WTC11 (cell line): ENCODE data around the gene LIMA1. TPM values are rescaled to one million over a fixed set of nuclear protein-coding genes. Genes with fewer than 3 reads are reported as not detected.

Experiments used
- ATAC-seq: fragments of 200-7000 bp; cut with Tn5 transposase; 2 replicates; pipeline ENCODE4 v1.10.0; 2021; ENCODE audit warnings: mild to moderate bottlenecking, moderate library complexity
- CTCF ChIA-PET: fragments of 300-600 bp; sonication (Branson Sonifier 250); formaldehyde crosslinking; loops from one replicate; lab custom pipeline; 2021; ENCODE audit warnings: antibody characterized with exemption; lab: Charles Lee
- POLR2A ChIA-PET: fragments of 350-600 bp; sonication (Branson Sonifier 250); formaldehyde crosslinking; loops from one replicate; lab custom pipeline; 2021; ENCODE audit warnings: antibody characterized with exemption; lab: Charles Lee
- DNase-seq: peaks from one replicate; pipeline ENCODE4 v3.0.0; 2021; ENCODE audit warnings: low spot score
- H3K27ac Mint-ChIP-seq: 2 replicates; pipeline ENCODE4 v1.8.0; 2021; ENCODE audit warnings: mixed read lengths
- H3K27me3 Mint-ChIP-seq: 2 replicates; pipeline ENCODE4 v1.8.0; 2021; ENCODE audit warnings: low read depth, mild to moderate bottlenecking, moderate library complexity, mixed read lengths
- H3K36me3 Mint-ChIP-seq: 2 replicates; pipeline ENCODE4 v1.8.0; 2021; ENCODE audit warnings: mixed read lengths
- H3K4me1 Mint-ChIP-seq: 2 replicates; pipeline ENCODE4 v1.8.0; 2022; ENCODE audit warnings: mixed read lengths
- H3K4me3 Mint-ChIP-seq: 2 replicates; pipeline ENCODE4 v1.8.0; 2021; ENCODE audit warnings: mild to moderate bottlenecking, moderate library complexity, mixed read lengths
- H3K9me3 Mint-ChIP-seq: 2 replicates; pipeline ENCODE4 v1.8.0; 2021; ENCODE audit warnings: mixed read lengths
- ARID4B ChIP-seq: sonication (generic); formaldehyde crosslinking; IDR thresholded peaks from 2 replicates; pipeline ENCODE4 v1.8.0; 2023; ENCODE audit warnings: missing genetic modification reagents, mild to moderate bottlenecking, borderline replicate concordance
- ELF4 ChIP-seq: sonication (generic); formaldehyde crosslinking; IDR thresholded peaks from 2 replicates; pipeline ENCODE4 v1.8.1; 2022; ENCODE audit warnings: low read depth, mild to moderate bottlenecking, moderate library complexity, missing genetic modification reagents
- EMX1 ChIP-seq: fragments of 250-450 bp; sonication (Bioruptor Pico); IDR thresholded peaks from 2 replicates; pipeline ENCODE4 v1.8.0; 2021; ENCODE audit warnings: mild to moderate bottlenecking
- ESRRA ChIP-seq: sonication (generic); formaldehyde crosslinking; IDR thresholded peaks from 2 replicates; pipeline ENCODE4 v1.8.1; 2022; ENCODE audit warnings: mild to moderate bottlenecking, missing genetic modification reagents, borderline replicate concordance
- ETV6 ChIP-seq: sonication (generic); formaldehyde crosslinking; IDR thresholded peaks from 2 replicates; pipeline ENCODE4 v1.8.1; 2022; ENCODE audit warnings: mild to moderate bottlenecking, missing genetic modification reagents
- FOXJ3 ChIP-seq: sonication (generic); formaldehyde crosslinking; IDR thresholded peaks from 2 replicates; pipeline ENCODE4 v1.9.0; 2021; ENCODE audit warnings: missing genetic modification reagents, mild to moderate bottlenecking, borderline replicate concordance
- GRHL2 ChIP-seq: fragments of 250-450 bp; sonication (Bioruptor Pico); IDR thresholded peaks from 2 replicates; pipeline ENCODE4 v1.8.0; 2022; ENCODE audit warnings: mild to moderate bottlenecking, moderate library complexity; ENCODE audit not compliant: insufficient replicate concordance, severe bottlenecking
- JUN ChIP-seq: sonication (generic); formaldehyde crosslinking; IDR thresholded peaks from 2 replicates; pipeline ENCODE4 v1.8.0; 2023; ENCODE audit warnings: mild to moderate bottlenecking, missing genetic modification reagents
- MAX ChIP-seq: sonication (generic); formaldehyde crosslinking; IDR thresholded peaks from 2 replicates; pipeline ENCODE4 v1.8.0; 2022; ENCODE audit warnings: mild to moderate bottlenecking, missing genetic modification reagents
- SMAD3 ChIP-seq: sonication (generic); formaldehyde crosslinking; IDR thresholded peaks from 2 replicates; pipeline ENCODE4 v1.8.0; 2022; ENCODE audit warnings: missing genetic modification reagents, mild to moderate bottlenecking, borderline replicate concordance
- TEAD1 ChIP-seq: sonication (generic); formaldehyde crosslinking; IDR thresholded peaks from 2 replicates; pipeline ENCODE4 v1.8.0; 2022; ENCODE audit warnings: mild to moderate bottlenecking, missing genetic modification reagents
- USF2 ChIP-seq: sonication (generic); formaldehyde crosslinking; IDR thresholded peaks from 2 replicates; pipeline ENCODE4 v1.8.1; 2023; ENCODE audit warnings: mild to moderate bottlenecking, missing genetic modification reagents, moderate library complexity
- ZBTB21 ChIP-seq: sonication (generic); formaldehyde crosslinking; IDR thresholded peaks from 2 replicates; pipeline ENCODE4 v1.8.1; 2023; ENCODE audit warnings: mild to moderate bottlenecking, missing genetic modification reagents, borderline replicate concordance
- ZNF121 ChIP-seq: sonication (generic); formaldehyde crosslinking; IDR thresholded peaks from 2 replicates; pipeline ENCODE4 v1.8.0; 2023; ENCODE audit warnings: missing genetic modification reagents
- ZSCAN18 ChIP-seq: fragments of 250-450 bp; sonication (Bioruptor Pico); IDR thresholded peaks from 2 replicates; pipeline ENCODE4 v2.1.2; 2022; ENCODE audit warnings: mild to moderate bottlenecking, moderate library complexity
- total RNA-seq: library from RNA; stranded (reverse); gene quantifications from 3 replicates; pipeline ENCODE4 v1.2.3, GENCODE V29; 2021
- TF ChIP-seq, protein P1 (sequence below): sonication (generic); formaldehyde crosslinking; IDR thresholded peaks from 2 replicates; pipeline ENCODE4 v1.8.1; 2023; ENCODE audit warnings: mild to moderate bottlenecking, missing genetic modification reagents
- TF ChIP-seq, protein P2 (sequence below): sonication (generic); formaldehyde crosslinking; IDR thresholded peaks from 2 replicates; pipeline ENCODE4 v1.8.1; 2023; ENCODE audit warnings: mild to moderate bottlenecking, missing genetic modification reagents, moderate library complexity
- TF ChIP-seq, protein P3 (sequence below): sonication (generic); formaldehyde crosslinking; IDR thresholded peaks from 2 replicates; pipeline ENCODE4 v1.8.1; 2023; ENCODE audit warnings: mild to moderate bottlenecking, missing genetic modification reagents
- TF ChIP-seq, protein P4 (sequence below): sonication (generic); formaldehyde crosslinking; IDR thresholded peaks from 2 replicates; pipeline ENCODE4 v1.8.1; 2022; ENCODE audit warnings: mild to moderate bottlenecking, moderate library complexity, missing genetic modification reagents

Gene LIMA1
- total RNA-seq, 1 experiment from 2014 or later, result 41.2 TPM

- TF ChIP-seq, protein P1, sequence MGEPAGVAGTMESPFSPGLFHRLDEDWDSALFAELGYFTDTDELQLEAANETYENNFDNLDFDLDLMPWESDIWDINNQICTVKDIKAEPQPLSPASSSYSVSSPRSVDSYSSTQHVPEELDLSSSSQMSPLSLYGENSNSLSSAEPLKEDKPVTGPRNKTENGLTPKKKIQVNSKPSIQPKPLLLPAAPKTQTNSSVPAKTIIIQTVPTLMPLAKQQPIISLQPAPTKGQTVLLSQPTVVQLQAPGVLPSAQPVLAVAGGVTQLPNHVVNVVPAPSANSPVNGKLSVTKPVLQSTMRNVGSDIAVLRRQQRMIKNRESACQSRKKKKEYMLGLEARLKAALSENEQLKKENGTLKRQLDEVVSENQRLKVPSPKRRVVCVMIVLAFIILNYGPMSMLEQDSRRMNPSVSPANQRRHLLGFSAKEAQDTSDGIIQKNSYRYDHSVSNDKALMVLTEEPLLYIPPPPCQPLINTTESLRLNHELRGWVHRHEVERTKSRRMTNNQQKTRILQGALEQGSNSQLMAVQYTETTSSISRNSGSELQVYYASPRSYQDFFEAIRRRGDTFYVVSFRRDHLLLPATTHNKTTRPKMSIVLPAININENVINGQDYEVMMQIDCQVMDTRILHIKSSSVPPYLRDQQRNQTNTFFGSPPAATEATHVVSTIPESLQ, result no peak
- TF ChIP-seq ESRRA (no peak), ELF4 (no peak), USF2 (CRISPR knock-in tag) (no peak), TEAD1 (no peak)
These were observed 100.9 kb downstream of the LIMA1 start (continued) for GRCh38 chr12:50182461-50182860.

- no peak overlapping the region for H3K27ac Mint-ChIP-seq
- peaks cover 21% of the 10 kb centered on the region for H3K36me3 Mint-ChIP-seq
- no peak overlapping the region for H3K4me3 Mint-ChIP-seq
- H3K27me3 Mint-ChIP-seq, result no peaks in the 10 kb centered on the region
- TF ChIP-seq ETV6 (CRISPR knock-in tag) (no peak), ARID4B (CRISPR knock-in tag) (no peak), EMX1 (CRISPR knock-in tag) (no peak), MAX (no peak), ZBTB21 (CRISPR knock-in tag) (no peak), SMAD3 (CRISPR knock-in tag) (no peak), ZSCAN18 (CRISPR knock-in tag) (no peak), JUN (CRISPR knock-in tag) (no peak), FOXJ3 (CRISPR knock-in tag) (no peak), ZNF121 (CRISPR knock-in tag) (no peak), GRHL2 (CRISPR knock-in tag) (no peak)
- TF ChIP-seq, protein P2, sequence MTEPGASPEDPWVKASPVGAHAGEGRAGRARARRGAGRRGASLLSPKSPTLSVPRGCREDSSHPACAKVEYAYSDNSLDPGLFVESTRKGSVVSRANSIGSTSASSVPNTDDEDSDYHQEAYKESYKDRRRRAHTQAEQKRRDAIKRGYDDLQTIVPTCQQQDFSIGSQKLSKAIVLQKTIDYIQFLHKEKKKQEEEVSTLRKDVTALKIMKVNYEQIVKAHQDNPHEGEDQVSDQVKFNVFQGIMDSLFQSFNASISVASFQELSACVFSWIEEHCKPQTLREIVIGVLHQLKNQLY, result no peak
- TF ChIP-seq, protein P3, sequence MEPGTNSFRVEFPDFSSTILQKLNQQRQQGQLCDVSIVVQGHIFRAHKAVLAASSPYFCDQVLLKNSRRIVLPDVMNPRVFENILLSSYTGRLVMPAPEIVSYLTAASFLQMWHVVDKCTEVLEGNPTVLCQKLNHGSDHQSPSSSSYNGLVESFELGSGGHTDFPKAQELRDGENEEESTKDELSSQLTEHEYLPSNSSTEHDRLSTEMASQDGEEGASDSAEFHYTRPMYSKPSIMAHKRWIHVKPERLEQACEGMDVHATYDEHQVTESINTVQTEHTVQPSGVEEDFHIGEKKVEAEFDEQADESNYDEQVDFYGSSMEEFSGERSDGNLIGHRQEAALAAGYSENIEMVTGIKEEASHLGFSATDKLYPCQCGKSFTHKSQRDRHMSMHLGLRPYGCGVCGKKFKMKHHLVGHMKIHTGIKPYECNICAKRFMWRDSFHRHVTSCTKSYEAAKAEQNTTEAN (CRISPR knock-in tag), result no peak
- TF ChIP-seq, protein P4, sequence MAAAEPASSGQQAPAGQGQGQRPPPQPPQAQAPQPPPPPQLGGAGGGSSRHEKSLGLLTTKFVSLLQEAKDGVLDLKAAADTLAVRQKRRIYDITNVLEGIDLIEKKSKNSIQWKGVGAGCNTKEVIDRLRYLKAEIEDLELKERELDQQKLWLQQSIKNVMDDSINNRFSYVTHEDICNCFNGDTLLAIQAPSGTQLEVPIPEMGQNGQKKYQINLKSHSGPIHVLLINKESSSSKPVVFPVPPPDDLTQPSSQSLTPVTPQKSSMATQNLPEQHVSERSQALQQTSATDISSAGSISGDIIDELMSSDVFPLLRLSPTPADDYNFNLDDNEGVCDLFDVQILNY (CRISPR knock-in tag), result no peak
- H3K4me1 Mint-ChIP-seq, result 0 out of 2 replicates have a peak, but pooled peaks cover 2% of the 10 kb centered on the region
- ATAC-seq (no peak), DNase-seq (no peak)
- H3K9me3 Mint-ChIP-seq, result no peaks in the 10 kb centered on the region
- ChIA-PET CTCF (interaction anchor here (0.7 to 2.2 kb wide), 5 partner anchors 70 to 212 kb away, joined by 3 to 8 read pairs (median 5); partner anchors contain the start of gene COX14), POLR2A (no interaction called here)
These were observed 101.6 kb downstream of the LIMA1 start for GRCh38 chr12:50181691-50182090.
